ENCODE measurements around the gene MACROD2.

Gene MACROD2

DNA sequence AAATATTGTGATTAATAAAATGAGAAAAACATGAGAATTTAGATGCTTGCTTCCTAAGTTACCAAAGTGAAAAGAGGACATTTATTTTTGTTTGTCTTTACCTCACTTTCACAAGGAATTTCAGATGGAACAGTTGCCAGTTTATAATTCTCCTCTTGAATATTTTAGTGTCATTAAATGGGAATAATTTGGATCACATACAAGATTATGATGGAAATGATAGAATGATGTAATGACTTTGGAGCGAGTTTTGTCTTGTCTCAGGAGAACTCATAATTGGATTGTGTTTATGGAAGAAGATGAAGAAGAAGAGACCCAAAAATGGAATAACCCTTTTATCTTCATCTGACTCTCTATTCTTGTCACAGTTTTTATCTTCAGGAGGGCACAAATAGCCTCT is 515.0 kb downstream of the MACROD2 start:
- TF ChIP-seq ZNF274 (IDR thresholded peaks at IDR 0.05; ENCODE audit: low read depth, low read length): no peak
- H3K4me3 ChIP-seq (ENCODE audit: low read length): no peak overlapping the region

DNA sequence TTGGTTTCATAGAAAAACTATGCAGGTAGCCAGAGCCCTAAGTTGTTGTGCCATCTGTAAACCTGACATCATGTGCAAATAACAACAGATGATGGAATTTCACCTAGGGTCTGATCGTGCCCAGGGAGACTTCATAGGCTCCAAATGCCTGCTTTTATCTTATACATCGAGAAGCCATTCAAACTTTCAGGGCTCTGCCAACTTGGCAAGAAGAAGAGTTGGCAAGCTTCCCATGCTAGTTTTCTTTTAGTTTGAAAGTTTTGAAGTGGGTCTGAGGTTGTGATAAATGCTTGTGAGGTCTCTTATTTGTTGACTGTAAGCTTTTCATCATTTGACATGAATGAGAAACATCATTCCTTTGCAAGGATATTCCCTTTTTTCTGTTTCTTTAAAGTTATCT is 517.5 kb downstream of the MACROD2 start:
- H3K4me3 ChIP-seq (ENCODE audit: low read length): no peak overlapping the region
- no peak for TF ChIP-seq ZNF274 (IDR thresholded peaks at IDR 0.05; ENCODE audit: low read depth, low read length)

DNA sequence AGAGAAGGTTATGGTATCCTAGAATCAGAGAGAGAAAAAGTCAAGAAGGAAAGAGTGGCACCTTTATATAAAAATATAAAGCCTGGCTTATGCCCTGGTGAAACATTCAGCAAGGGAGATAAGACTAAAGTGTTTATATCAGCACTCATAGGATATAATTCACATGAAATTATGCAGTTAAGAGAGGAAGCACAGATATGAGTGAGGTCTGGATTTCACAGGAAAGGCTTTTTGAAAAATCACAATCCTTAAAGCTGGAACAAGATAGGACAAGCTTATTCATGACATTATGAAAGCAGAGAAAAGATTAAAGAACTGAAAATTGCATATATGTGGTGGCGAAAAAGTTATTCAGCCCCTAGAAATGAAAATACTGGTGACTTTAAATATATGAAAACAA is 523.3 kb downstream of the MACROD2 start:
- no peak overlapping the region for H3K4me3 ChIP-seq (ENCODE audit: low read length)
- no peak for TF ChIP-seq ZNF274 (IDR thresholded peaks at IDR 0.05; ENCODE audit: low read depth, low read length)

DNA sequence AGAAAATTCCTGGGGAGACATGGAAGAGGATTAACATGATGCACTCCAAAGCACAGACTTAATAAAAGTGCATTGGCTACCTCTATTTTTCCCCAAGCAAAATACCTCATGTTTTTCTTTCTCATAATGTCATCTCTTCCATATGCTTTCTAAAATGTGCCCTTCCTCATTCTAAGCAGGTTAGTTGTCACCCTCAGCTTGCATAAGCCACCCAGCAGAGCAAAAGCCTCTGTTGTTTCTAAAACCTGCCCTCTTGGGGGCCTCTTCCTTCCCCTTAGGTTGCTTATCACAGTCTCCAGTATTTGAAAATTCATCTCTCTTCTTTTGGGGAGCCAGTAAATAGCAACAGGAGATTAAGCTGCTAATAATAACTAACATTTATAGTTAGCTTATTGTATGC is 525.7 kb downstream of the MACROD2 start:
- TF ChIP-seq ZNF274 (IDR thresholded peaks at IDR 0.05; ENCODE audit: low read depth, low read length): no peak
- H3K4me3 ChIP-seq (ENCODE audit: low read length): no peak overlapping the region

DNA sequence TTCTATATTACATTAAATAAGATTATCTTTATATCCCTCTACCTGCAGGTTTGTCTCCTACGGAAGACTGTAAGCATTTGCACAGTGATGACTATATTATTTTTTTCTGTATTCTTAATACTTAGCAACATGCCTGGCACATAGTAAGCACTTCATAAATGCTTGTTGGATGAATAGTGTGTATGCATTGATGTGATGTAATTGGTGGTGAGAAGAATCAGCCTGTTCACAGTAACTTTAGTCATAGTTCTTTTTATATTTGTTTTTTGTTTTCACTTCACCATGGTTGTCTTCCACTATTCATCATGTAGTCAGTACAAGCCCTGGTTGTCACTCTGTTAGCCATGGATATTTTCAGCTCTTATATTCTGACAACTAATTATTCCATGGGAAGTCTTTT is 526.1 kb downstream of the MACROD2 start:
- no peak for TF ChIP-seq ZNF274 (IDR thresholded peaks at IDR 0.05; ENCODE audit: low read depth, low read length)
- no peak overlapping the region for H3K4me3 ChIP-seq (ENCODE audit: low read length)

DNA sequence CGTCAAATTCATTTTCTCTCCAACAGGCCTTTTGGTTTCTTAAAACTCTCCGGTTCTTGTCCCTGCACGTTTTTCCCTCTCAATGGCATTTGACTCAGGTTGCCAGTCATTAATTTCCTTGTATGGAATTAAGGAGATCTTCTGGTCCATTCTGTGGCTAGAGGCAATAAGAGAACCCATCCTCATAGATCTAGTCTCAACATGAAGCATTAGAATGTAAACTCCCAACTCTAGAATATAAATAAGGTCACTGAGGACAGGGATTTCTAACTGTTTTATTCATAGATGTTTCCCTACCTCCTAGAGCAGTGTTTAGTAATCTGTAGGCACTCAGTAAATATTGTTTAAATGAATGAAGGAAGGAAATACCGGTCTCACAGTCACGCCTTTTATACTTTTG is 527.3 kb downstream of the MACROD2 start:
- no peak overlapping the region for H3K4me3 ChIP-seq (ENCODE audit: low read length)
- no peak for TF ChIP-seq ZNF274 (IDR thresholded peaks at IDR 0.05; ENCODE audit: low read depth, low read length)

DNA sequence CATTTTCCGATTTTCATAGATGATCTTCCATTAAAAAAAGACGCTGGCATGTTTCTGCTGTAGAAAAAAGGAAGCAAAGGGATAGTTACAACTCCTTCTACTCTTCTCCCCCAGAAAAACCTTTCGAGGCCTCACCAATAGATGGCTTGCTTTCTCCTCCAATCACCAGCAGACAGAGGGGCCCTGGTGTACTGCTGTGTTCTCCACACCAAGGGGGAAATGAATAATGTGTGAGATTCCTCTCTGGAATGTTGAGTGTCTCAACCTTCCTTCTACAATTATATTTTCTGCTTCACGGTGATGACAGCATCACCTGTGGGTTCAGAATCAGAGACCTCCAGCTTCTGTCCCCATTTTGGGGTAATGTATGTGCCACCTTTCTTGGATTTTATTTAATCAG is 527.8 kb downstream of the MACROD2 start:
- no peak for TF ChIP-seq ZNF274 (IDR thresholded peaks at IDR 0.05; ENCODE audit: low read depth, low read length)
- no peak overlapping the region for H3K4me3 ChIP-seq (ENCODE audit: low read length)

DNA sequence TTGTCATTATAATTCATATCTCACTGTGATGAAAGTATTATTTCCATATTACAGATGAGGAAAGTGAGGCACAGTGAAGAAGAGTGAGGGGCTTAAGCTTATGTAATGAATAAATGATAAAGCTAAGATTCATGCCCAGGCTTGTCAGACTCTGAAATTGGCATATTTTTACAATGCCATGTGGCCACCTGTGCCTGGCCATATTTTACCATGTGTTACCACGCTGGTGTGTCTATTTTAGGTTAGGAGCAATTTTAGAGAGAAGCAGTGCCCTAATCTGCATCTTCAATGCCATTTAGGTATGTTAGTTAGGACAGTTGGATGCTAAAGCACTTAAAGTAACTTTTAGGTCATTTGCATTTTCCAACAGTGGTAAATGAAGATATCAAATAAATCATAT is 530.1 kb downstream of the MACROD2 start:
- no peak for TF ChIP-seq ZNF274 (IDR thresholded peaks at IDR 0.05; ENCODE audit: low read depth, low read length)
- H3K4me3 ChIP-seq (ENCODE audit: low read length): no peak overlapping the region

DNA sequence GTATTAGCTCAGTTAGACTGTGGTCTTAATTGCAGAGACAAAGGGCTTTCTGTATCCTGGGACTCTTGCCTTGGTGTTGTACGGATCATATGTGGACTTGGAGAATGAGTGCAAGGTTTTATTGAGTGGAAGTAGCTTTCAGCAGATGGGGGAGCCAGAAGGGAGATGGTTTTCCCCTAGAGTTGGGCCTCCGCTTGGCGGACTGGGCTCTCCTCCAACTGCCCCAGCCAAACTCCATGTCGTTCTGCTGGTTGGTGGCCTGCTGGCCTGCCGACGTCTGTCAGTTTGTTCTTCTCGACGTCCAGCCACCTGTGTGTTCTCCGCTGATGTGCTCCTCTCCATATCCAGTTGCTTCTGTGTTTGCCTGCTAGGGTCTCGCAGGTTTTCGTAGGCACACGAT is 531.6 kb downstream of the MACROD2 start:
- TF ChIP-seq ZNF274 (IDR thresholded peaks at IDR 0.05; ENCODE audit: low read depth, low read length): no peak
- H3K4me3 ChIP-seq (ENCODE audit: low read length): no peak overlapping the region

DNA sequence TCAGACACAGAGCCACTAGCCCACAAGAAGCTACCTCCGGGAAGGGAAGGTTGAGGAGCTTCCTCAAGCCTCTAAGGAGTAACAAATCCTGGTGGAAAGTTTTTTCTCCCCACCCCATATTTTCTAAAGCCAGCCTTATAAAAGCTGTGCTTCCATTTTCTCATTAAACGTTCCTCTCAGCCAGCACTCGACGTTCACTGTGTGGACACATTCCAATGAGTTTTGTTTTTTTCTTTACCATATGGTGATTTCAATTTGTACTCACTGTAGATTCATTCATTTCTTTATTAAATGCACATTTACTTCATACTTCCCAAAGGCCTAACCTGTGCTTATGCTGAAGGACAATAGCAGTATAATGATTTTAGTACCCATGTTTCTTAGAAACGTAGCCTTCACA is 536.5 kb downstream of the MACROD2 start:
- no peak overlapping the region for H3K4me3 ChIP-seq (ENCODE audit: low read length)
- TF ChIP-seq ZNF274 (IDR thresholded peaks at IDR 0.05; ENCODE audit: low read depth, low read length): no peak

DNA sequence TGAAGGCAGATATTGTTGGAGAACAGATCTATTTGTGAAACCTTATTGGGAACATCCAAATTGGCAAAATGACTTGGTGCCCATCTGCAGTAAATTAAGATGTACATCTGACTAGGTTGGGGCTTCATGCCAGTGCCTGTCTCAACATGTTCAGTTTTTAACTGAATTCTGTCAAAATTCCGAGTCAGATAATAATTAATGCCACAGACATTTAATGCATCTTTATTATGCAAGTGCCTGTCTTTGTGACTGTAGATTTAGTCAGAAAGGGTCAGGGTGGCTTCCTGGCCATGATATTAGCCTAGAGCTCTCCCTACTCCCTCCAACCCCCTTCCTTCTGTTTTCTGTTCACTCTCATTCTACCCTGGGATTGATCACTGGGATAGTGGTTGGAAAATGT is 541.4 kb downstream of the MACROD2 start:
- TF ChIP-seq ZNF274 (IDR thresholded peaks at IDR 0.05; ENCODE audit: low read depth, low read length): no peak
- H3K4me3 ChIP-seq (ENCODE audit: low read length): no peak overlapping the region

DNA sequence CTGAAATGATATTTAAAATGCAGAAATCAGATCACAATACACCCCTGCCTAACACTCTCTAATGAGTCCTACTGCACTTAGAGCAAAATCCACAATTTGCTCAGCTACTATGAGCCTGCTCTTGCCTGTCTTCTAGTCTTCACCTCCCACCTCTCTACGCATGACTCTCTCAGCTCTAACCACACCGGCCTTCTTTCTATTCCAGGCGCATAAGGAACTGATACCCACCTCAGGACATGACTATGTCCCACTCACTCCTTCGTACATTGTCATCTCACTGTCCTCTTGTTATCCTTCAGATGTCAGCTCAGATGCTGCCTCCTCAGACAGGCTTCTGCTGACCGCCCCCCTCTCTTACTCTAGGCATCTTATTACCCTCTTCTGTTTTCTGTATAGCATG is 543.1 kb downstream of the MACROD2 start:
- H3K4me3 ChIP-seq (ENCODE audit: low read length): no peak overlapping the region
- TF ChIP-seq ZNF274 (IDR thresholded peaks at IDR 0.05; ENCODE audit: low read depth, low read length): no peak

DNA sequence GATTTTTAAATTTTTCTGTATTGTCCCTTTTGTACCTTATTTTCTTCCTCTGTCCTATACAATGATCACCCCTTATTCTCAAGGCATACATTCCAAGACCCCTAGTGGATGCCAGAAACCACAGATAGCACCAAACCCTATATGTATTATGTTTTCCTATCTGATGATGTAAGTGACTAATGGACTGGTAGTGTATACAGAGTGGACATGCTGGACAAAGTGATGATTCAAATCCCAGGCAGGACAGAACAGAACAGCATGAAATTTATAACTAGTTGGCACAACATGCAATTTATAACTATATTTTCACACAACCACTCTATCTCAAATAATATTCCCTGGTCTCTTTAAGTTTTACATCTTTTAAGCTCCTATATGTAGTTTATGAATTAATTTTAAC is 547.7 kb downstream of the MACROD2 start:
- TF ChIP-seq ZNF274 (IDR thresholded peaks at IDR 0.05; ENCODE audit: low read depth, low read length): no peak
- no peak overlapping the region for H3K4me3 ChIP-seq (ENCODE audit: low read length)

DNA sequence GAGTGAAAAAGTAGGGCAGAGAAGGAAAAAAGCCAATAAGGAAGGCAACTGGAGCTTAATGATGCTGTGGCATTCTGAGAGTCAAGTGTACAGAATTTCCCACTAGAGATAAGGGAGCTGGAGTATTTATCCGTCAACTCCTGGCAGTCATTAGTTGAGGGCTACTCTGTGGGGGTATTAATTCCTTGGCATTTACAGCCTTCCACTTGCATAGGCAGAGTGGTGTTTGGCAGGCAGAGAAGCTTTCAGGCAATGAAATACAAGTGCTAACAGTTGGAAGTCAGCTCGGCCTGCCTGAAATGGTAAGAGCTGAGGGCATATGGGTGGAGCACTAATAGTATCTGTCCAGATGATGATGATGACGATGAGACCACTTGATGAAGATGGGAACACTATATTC is 549.4 kb downstream of the MACROD2 start:
- no peak for TF ChIP-seq ZNF274 (IDR thresholded peaks at IDR 0.05; ENCODE audit: low read depth, low read length)
- no peak overlapping the region for H3K4me3 ChIP-seq (ENCODE audit: low read length)

DNA sequence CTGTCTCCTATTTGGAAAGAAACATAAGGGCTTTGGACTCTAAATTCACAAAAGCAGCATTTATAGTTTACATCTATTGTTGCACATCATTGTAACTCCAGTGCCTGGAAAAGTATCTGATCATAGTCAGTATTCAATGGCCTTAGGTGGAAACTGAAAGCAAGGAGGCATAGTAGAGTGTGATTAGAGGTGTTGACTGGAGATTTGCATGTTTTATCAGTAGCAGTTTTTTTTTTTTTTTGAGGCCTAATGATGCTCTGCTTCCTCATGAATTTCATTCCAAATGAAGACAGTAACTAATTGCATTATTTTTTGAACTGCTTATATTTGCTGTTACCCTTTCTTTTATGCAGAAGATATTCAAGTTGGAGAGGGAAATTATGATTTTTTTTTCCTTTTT is 555.3 kb downstream of the MACROD2 start:
- no peak overlapping the region for H3K4me3 ChIP-seq (ENCODE audit: low read length)
- no peak for TF ChIP-seq ZNF274 (IDR thresholded peaks at IDR 0.05; ENCODE audit: low read depth, low read length)

DNA sequence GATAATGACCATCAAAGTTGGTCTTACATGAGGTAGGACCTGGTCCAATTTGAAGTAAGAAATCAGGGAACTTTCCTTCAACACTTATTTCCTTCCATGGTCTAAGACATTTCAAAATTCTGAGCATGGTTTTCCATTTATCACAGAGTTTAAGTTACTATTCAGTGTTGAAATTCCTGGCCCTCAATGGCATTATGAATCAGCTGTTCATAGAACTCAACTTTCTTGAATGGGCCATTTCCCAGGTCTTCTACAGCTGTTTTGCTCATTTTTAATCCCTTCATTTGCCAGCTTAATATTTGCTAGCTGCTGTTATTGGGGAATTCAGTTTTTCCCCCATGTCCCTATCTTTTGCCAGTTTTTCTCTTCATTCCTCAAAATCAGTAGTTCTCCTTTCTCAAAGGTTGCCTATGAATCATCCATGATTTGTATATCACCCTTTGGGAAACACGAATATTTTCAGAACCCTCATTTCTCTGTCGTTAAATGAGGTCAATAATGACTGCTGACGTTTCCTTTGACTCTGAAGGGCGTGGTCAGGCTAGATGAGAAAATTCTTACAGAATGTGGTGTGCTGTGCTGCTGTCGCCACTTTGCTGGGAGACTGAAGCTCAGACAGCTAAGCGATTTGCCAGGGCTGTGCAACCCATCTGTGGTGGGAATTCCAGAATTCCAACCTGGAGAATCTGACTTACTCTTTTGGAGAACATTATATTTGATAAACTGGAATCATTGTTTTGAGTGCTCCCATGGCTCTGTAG is 558.6 kb downstream of the MACROD2 start:
- no peak for TF ChIP-seq ZNF274 (IDR thresholded peaks at IDR 0.05; ENCODE audit: low read depth, low read length)
- H3K4me3 ChIP-seq (ENCODE audit: low read length): no peak overlapping the region

All from GM08714 (cell line).